ENCODE data around the gene ETV2. TPM values are rescaled to one million over a fixed set of nuclear protein-coding genes. Genes with fewer than 3 reads are reported as not detected.
"Not testable (repeated sequence)": the region's sequence is repeated elsewhere in the genome, so short reads cannot be mapped to it uniquely, and the experiment has no call there.

Gene ETV2
- under 1 TPM; 0.61 to 0.99 TPM for total RNA-seq

DNA sequence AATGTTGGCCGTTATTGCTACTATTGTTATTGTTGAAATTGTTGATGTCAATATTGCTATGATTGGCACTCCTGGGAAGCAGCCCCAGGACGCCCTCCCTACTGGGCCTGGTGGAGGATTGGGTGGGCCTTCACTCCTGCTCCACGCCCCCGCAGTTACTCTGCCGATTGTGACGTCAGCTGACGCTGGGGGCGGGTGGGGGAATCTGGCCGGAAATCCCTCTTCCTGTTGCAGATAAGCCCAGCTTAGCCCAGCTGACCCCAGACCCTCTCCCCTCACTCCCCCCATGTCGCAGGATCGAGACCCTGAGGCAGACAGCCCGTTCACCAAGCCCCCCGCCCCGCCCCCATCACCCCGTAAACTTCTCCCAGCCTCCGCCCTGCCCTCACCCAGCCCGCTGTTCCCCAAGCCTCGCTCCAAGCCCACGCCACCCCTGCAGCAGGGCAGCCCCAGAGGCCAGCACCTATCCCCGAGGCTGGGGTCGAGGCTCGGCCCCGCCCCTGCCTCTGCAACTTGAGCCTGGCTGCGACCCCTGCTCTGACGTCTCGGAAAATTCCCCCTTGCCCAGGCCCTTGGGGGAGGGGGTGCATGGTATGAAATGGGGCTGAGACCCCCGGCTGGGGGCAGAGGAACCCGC lies at the start of gene ETV2:
Gene ETV2 (plus strand): TSS at position 231 of the 637 bp plus-strand sequence. CDS start 716 bp downstream, outside the sequence.
- peaks cover 6% of the 10 kb centered on the region for H3K4me1 Mint-ChIP-seq
- no peak for ATAC-seq (replicated peaks)
- H3K27ac Mint-ChIP-seq, result no peak within 1 kb of the TSS
- no peaks in the 10 kb centered on the region for H3K27me3 Mint-ChIP-seq
- H3K9me3 Mint-ChIP-seq, result no peaks in the 10 kb centered on the region
- H3K36me3 Mint-ChIP-seq (ENCODE audit: low read depth), result peaks cover 17% of the 10 kb centered on the region
- peak within 1 kb of the TSS; percentile 83 for H3K4me3 Mint-ChIP-seq

- Mint-ChIP-seq H3K27me3 (no peaks in the 10 kb centered on the region), H3K4me3 (no peak overlapping the region), H3K36me3 (ENCODE audit: low read depth) (no peaks in the 10 kb centered on the region), H3K4me1 (peaks cover 8% of the 10 kb centered on the region), H3K9me3 (no peaks in the 10 kb centered on the region), H3K27ac (no peak overlapping the region)
- no peak for ATAC-seq (replicated peaks)
Observed at GRCh38 chr19:35592226-35592625, 49.3 kb upstream of the ETV2 start.

GRCh38 chr19:35595026-35595425 lies 46.5 kb upstream of the ETV2 start:
- not testable (repeated sequence) for H3K27ac Mint-ChIP-seq

DNA sequence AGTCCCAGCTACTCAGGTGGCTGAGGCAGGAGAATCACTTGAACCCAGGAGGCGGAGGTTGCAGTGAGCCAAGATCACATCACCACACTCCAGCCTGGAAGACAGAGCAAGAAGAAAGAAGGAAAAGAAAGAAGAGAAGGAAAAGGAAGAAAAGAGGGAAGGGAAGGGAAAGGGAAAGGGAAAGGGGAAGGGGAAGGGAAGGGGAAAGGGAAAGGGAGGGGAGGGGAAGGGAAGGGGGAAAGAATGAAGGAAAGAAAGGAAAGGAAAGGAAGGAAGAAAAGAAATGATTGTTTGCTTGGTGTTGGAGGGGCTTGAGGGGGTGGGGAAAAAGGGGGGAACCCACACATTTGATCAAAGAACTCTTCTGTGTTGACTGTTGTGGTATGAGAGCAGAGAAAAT lies 45.6 kb upstream of the ETV2 start:
- Mint-ChIP-seq H3K27ac (peak overlapping the region; percentile 55), H3K27me3 (no peaks in the 10 kb centered on the region)
- ATAC-seq (replicated peaks), result no peak

More at GRCh38 chr19:35595026-35595425, 46.5 kb upstream of the ETV2 start:
- H3K36me3 Mint-ChIP-seq (ENCODE audit: low read depth); ATAC-seq (replicated peaks); H3K9me3 Mint-ChIP-seq; H3K27me3 Mint-ChIP-seq; H3K4me1 Mint-ChIP-seq; H3K4me3 Mint-ChIP-seq: not testable (repeated sequence)

GRCh38 chr19:35596366-35596999 lies 45.1 kb upstream of the ETV2 start:
- no peaks in the 10 kb centered on the region for H3K9me3 Mint-ChIP-seq
- H3K4me3 Mint-ChIP-seq, result peak overlapping the region; percentile 30
- H3K4me1 Mint-ChIP-seq, result peaks cover 8% of the 10 kb centered on the region
- ATAC-seq (replicated peaks), result peak; percentile 97
- no peaks in the 10 kb centered on the region for H3K27me3 Mint-ChIP-seq
- H3K27ac Mint-ChIP-seq, result peak overlapping the region; percentile 55
- H3K36me3 Mint-ChIP-seq (ENCODE audit: low read depth), result no peaks in the 10 kb centered on the region

More for the DNA sequence above, 45.6 kb upstream of the ETV2 start:
- peaks cover 8% of the 10 kb centered on the region for H3K4me1 Mint-ChIP-seq
- no peaks in the 10 kb centered on the region for H3K36me3 Mint-ChIP-seq (ENCODE audit: low read depth)
- no peaks in the 10 kb centered on the region for H3K9me3 Mint-ChIP-seq
- H3K4me3 Mint-ChIP-seq, result peak overlapping the region; percentile 30

DNA sequence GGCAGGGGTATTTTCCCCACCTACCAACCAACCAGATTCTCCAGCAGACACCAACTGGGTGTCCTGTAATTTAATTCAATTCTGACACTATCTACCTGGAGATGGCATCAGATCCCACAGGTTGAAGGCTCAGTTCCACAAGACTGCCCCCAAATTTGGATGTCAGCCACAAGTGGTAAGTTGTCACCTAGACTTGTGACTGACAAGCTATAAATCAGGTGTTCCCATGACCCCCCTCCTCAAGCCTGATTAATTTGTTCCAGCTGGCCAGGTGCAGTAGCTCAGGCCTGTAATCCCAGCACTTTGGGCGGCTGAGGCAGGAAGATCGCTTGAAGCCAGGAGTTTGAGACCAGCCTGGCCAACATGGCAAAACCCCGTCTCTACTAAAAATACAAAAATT lies 39.6 kb upstream of the ETV2 start:
- Mint-ChIP-seq H3K4me1 (no peaks in the 10 kb centered on the region), H3K36me3 (ENCODE audit: low read depth) (no peaks in the 10 kb centered on the region)

GRCh38 chr19:35604436-35604835 lies 37.1 kb upstream of the ETV2 start:
- H3K27ac Mint-ChIP-seq; H3K36me3 Mint-ChIP-seq (ENCODE audit: low read depth); H3K4me3 Mint-ChIP-seq; ATAC-seq (replicated peaks); H3K9me3 Mint-ChIP-seq; H3K4me1 Mint-ChIP-seq; H3K27me3 Mint-ChIP-seq: not testable (repeated sequence)

More for the DNA sequence above, 39.6 kb upstream of the ETV2 start:
- H3K27ac Mint-ChIP-seq, result no peak overlapping the region
- H3K4me3 Mint-ChIP-seq, result no peak overlapping the region
- H3K27me3 Mint-ChIP-seq, result no peaks in the 10 kb centered on the region
- no peak for ATAC-seq (replicated peaks)
- H3K9me3 Mint-ChIP-seq, result no peaks in the 10 kb centered on the region

GRCh38 chr19:35607170-35607569 lies 34.4 kb upstream of the ETV2 start:
- not testable (repeated sequence) for H3K4me1 Mint-ChIP-seq

DNA sequence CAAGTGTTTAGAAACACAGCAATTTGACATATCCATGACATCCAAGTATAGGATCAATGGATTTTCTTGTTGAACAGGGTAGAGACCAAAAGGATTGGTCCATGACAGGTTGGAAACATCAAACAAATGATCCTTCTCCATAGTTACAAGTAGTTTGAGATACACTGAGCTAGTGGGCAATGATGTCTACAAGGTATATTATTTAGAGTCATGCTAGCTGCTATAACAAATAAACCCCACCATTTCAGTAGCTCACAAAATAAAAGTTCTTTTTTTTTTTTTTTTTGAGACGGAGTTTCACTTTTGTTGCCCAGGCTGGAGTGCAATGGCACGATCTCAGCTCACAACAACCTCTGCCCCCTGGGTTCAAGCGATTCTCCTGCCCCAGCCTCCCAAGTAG lies 33.9 kb upstream of the ETV2 start:
- H3K4me3 Mint-ChIP-seq, result no peak overlapping the region
- H3K36me3 Mint-ChIP-seq (ENCODE audit: low read depth), result peaks cover 4% of the 10 kb centered on the region
- ATAC-seq (replicated peaks), result no peak
- H3K4me1 Mint-ChIP-seq, result no peaks in the 10 kb centered on the region
- no peak overlapping the region for H3K27ac Mint-ChIP-seq
- H3K27me3 Mint-ChIP-seq, result no peaks in the 10 kb centered on the region
- peaks cover 6% of the 10 kb centered on the region for H3K9me3 Mint-ChIP-seq

More at GRCh38 chr19:35607170-35607569, 34.4 kb upstream of the ETV2 start:
- not testable (repeated sequence) for H3K27ac Mint-ChIP-seq; H3K36me3 Mint-ChIP-seq (ENCODE audit: low read depth); H3K27me3 Mint-ChIP-seq; ATAC-seq (replicated peaks); H3K4me3 Mint-ChIP-seq; H3K9me3 Mint-ChIP-seq

DNA sequence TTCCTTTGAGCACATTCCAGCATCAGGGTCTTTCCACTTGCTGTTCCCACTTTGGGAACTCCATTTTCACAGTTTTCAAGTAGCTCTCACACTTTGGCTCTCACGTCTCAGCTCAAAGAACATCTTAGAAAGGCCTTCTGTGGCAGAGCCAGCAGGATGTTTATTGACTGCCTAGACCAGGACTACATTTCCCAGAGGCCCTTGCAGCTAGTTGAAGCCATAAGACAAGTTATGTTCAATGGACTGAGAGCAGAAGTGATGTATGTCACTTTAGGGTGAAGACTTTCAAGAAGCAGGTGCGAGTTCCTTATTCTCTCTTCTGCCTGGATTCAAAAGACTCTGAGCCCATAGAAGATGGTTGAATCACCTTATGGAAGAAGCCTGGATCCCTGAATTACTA lies 33.3 kb upstream of the ETV2 start:
- Mint-ChIP-seq H3K4me3 (peak overlapping the region; percentile 19), H3K4me1 (no peaks in the 10 kb centered on the region), H3K27ac (peak overlapping the region; percentile 17), H3K9me3 (peaks cover 6% of the 10 kb centered on the region), H3K27me3 (no peaks in the 10 kb centered on the region), H3K36me3 (ENCODE audit: low read depth) (peaks cover 6% of the 10 kb centered on the region)
- no peak for ATAC-seq (replicated peaks)

DNA sequence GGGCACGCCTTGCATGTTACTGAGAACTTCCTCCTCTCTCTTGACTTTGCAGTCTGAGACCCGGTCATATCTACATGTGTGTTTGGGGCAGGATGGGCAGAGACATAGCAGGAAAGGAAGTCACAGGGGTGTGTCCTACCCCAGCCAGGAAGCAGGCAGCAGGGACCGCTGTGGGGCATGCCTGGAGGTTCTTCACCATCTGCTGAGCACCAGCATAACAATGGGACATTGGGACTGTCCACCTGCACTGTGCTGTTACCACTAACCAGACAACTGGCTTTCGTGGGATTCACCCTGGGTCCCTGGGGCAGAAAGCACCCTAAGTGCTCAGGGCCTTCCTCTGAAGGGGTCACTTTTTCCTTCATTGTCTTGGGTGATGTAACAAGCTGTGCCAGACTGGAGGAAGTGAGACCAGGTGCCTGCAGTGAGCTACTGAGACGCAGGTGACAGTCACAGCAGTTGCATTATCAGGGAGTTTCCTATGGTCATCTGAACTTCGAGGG lies 31.6 kb upstream of the ETV2 start:
- peak overlapping the region; percentile 76 for H3K27ac Mint-ChIP-seq
- peak overlapping the region; percentile 34 for H3K4me3 Mint-ChIP-seq
- H3K36me3 Mint-ChIP-seq (ENCODE audit: low read depth), result peaks cover 6% of the 10 kb centered on the region
- ATAC-seq (replicated peaks), result peak; percentile 20
- H3K4me1 Mint-ChIP-seq, result no peaks in the 10 kb centered on the region
- H3K9me3 Mint-ChIP-seq, result peaks cover 6% of the 10 kb centered on the region
- no peaks in the 10 kb centered on the region for H3K27me3 Mint-ChIP-seq

- peaks cover 16% of the 10 kb centered on the region for H3K36me3 Mint-ChIP-seq (ENCODE audit: low read depth)
- H3K27ac Mint-ChIP-seq, result peak overlapping the region; percentile 91
- peak overlapping the region; percentile 79 for H3K4me3 Mint-ChIP-seq
- no peaks in the 10 kb centered on the region for H3K4me1 Mint-ChIP-seq
- H3K27me3 Mint-ChIP-seq, result no peaks in the 10 kb centered on the region
- no peak for ATAC-seq (replicated peaks)
- peaks cover 6% of the 10 kb centered on the region for H3K9me3 Mint-ChIP-seq
Observed at GRCh38 chr19:35612224-35612558, 29.4 kb upstream of the ETV2 start.

DNA sequence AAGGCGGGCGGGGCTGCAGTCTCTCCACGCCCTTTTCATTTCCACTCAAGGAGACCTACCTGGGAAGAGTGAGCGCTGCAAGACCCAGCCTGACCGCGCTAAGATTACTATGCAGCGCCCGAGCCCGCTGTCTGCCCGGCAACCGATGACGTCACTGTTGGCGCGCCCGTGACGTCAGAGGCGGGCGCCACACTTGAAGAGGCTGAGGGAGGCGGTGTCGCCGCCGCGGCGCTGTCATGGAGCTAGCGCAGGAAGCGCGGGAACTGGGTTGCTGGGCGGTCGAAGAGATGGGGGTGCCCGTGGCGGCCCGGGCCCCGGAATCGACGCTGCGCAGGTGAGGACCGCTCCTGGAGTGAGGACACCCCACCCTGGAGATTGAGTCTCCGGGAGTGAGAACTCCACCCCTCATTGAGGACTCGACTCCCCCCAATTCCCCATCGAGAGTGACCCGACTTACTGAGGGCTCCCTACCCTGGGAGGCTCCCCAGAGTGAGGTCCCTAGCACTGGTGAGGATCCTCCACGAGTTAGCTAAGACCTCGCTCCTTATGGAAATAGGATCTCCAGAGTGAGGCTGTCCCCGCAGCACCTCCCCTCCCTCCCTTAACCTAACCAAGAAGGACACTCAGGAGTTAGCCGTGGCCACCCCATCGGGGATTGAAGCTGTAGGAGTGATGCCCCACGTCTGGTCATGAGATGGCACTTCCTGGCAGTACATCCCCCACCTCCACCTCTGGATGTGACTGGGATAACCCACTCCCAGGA lies 28.8 kb upstream of the ETV2 start, which contains the start of gene HAUS5:
Gene HAUS5 (plus strand): TSS at position 177 of the 763 bp plus-strand sequence. CDS start 60 bp downstream, at position 237.
- Mint-ChIP-seq H3K27me3 (no peaks in the 10 kb centered on the region), H3K4me1 (no peaks in the 10 kb centered on the region), H3K36me3 (ENCODE audit: low read depth) (peaks cover 16% of the 10 kb centered on the region), H3K9me3 (peaks cover 6% of the 10 kb centered on the region), H3K27ac (peak within 1 kb of the TSS; percentile 91), H3K4me3 (peak within 1 kb of the TSS; percentile 79)
- peak; percentile 99 for ATAC-seq (replicated peaks)

DNA sequence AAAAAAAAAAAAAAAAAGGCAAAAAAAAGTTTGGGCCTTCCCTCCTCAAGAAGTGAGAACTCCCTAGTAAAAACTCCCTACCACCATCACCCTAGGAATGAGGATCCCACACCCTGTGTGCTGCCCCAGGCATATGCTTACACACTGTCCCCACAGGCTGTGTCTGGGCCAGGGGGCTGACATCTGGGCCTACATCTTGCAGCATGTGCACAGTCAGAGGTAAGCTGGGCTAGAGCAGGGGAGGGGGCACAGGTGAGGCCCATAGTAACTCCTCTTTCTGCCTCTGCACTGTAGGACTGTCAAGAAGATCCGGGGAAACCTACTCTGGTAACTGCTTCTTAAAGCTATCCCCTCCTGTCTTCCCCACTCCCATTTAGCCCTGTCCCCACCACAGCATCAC lies 28.0 kb upstream of the ETV2 start:
- ATAC-seq (replicated peaks), result no peak
- Mint-ChIP-seq H3K36me3 (ENCODE audit: low read depth) (peaks cover 16% of the 10 kb centered on the region), H3K27me3 (no peaks in the 10 kb centered on the region), H3K4me3 (peak overlapping the region; percentile 79), H3K27ac (peak overlapping the region; percentile 91), H3K4me1 (no peaks in the 10 kb centered on the region), H3K9me3 (peaks cover 2% of the 10 kb centered on the region)
